Astrocyte (in vitro differentiated cells and primary cell): ENCODE data around the gene QRFP. TPM values are rescaled to one million over a fixed set of nuclear protein-coding genes. Genes with fewer than 3 reads are reported as not detected.

Source experiments
- DNase-seq: peaks from one replicate; pipeline ENCODE4 v3.0.0-alpha.2; 2010; ENCODE audit warnings: low read depth
- FAIRE-seq: peaks from 2 replicates; lab custom pipeline; 2011; peaks lifted over from hg19 to GRCh38; lab: Jason Lieb, UNC
- H2AFZ ChIP-seq: 2 replicates; pipeline ENCODE4 v1.6.0; 2012; ENCODE audit warnings: low read depth, low read length, inconsistent platforms
- H3K27ac ChIP-seq: 2 replicates; pipeline ENCODE4 v1.5.1; 2011; ENCODE audit warnings: low read depth, low read length, inconsistent platforms
- H3K27me3 ChIP-seq: 2 replicates; pipeline ENCODE4 v1.6.0; 2011; ENCODE audit warnings: low read length, inconsistent platforms; ENCODE audit not compliant: insufficient read depth
- H3K36me3 ChIP-seq: 2 replicates; pipeline ENCODE4 v1.5.1; 2011; ENCODE audit warnings: low read length, inconsistent platforms; ENCODE audit not compliant: insufficient read depth
- H3K4me1 ChIP-seq: 2 replicates; pipeline ENCODE4 v1.5.1; 2011; ENCODE audit warnings: low read length, inconsistent platforms; ENCODE audit not compliant: insufficient read depth
- H3K4me2 ChIP-seq: 2 replicates; pipeline ENCODE4 v1.6.0; 2012; ENCODE audit warnings: low read length, inconsistent platforms
- H3K4me3 ChIP-seq: 2 replicates; pipeline ENCODE4 v1.5.1; 2011; ENCODE audit warnings: low read depth, mild to moderate bottlenecking, low read length, inconsistent platforms; ENCODE audit not compliant: insufficient read depth
- H3K79me2 ChIP-seq: 2 replicates; pipeline ENCODE4 v1.6.0; 2012; ENCODE audit warnings: mild to moderate bottlenecking, low read length, inconsistent platforms; ENCODE audit not compliant: insufficient read depth
- H3K9ac ChIP-seq: 2 replicates; pipeline ENCODE4 v1.6.0; 2012; ENCODE audit warnings: mild to moderate bottlenecking, low read length, inconsistent platforms
- H3K9me3 ChIP-seq: 2 replicates; pipeline ENCODE4 v1.5.1; 2012; ENCODE audit warnings: low read depth, mild to moderate bottlenecking, low read length, inconsistent platforms; ENCODE audit not compliant: insufficient read depth
- H4K20me1 ChIP-seq: 2 replicates; pipeline ENCODE4 v1.6.0; 2012; ENCODE audit warnings: low read length, inconsistent platforms; ENCODE audit not compliant: insufficient read depth
- H3K27ac Mint-ChIP-seq: one replicate; pipeline ENCODE4 v1.8.0; 2021; ENCODE audit warnings: mild to moderate bottlenecking, mixed read lengths; ENCODE audit not compliant: unreplicated experiment
- H3K27me3 Mint-ChIP-seq: one replicate; pipeline ENCODE4 v1.8.0; 2021; ENCODE audit warnings: low read depth, mixed read lengths; ENCODE audit not compliant: unreplicated experiment
- H3K36me3 Mint-ChIP-seq: one replicate; pipeline ENCODE4 v1.8.0; 2021; ENCODE audit warnings: low read depth, mixed read lengths; ENCODE audit not compliant: unreplicated experiment
- H3K4me1 Mint-ChIP-seq: one replicate; pipeline ENCODE4 v1.8.0; 2021; ENCODE audit warnings: low read depth, mixed read lengths; ENCODE audit not compliant: unreplicated experiment
- H3K4me3 Mint-ChIP-seq: one replicate; pipeline ENCODE4 v1.8.0; 2021; ENCODE audit warnings: mild to moderate bottlenecking, moderate library complexity, mixed read lengths; ENCODE audit not compliant: unreplicated experiment
- H3K9me3 Mint-ChIP-seq: one replicate; pipeline ENCODE4 v1.8.0; 2021; ENCODE audit warnings: mild to moderate bottlenecking, mixed read lengths; ENCODE audit not compliant: unreplicated experiment
- EZH2 ChIP-seq: IDR thresholded peaks from 2 replicates; pipeline ENCODE4 v1.6.1; 2012; ENCODE audit warnings: mild to moderate bottlenecking, low read length, inconsistent platforms; ENCODE audit not compliant: insufficient read depth
- total RNA-seq: library from RNA; stranded (reverse); gene quantifications from 2 replicates; pipeline ENCODE4 v1.2.1, GENCODE V29; 2021
- TF ChIP-seq, protein P1 (sequence below): IDR thresholded peaks from 2 replicates; pipeline ENCODE4 v1.5.1; 2011; ENCODE audit warnings: low read depth, mild to moderate bottlenecking, inconsistent platforms, low read length, moderate library complexity; ENCODE audit not compliant: insufficient read depth

QRFP gene
- total RNA-seq, 1 donor from 2014 or later = not detected

DNA sequence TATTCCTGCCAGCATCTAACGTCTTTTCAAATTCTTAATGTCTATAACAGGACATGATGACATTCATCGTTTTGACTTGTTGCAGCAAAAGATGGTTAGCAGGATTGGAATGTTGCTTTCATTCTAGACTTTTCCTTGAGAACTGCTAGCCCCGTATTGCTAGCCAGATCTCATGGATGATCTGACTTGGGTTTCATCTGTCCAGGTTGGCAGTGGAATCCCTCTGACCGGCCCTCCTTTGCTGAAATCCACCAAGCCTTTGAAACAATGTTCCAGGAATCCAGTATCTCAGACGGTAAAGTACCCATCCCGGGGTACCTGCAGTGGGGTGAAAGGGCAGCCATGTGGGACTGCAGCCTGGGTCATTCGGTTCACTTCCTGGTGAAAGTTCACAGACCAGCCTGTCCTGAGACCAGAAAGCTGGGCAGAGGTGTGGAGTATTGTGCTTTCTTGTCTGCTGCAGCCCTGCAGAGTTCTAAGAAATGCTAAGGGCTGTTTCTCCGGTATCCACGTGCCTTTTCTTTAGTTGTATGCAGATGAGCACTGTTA is 16.7 kb downstream of the QRFP start:
- Mint-ChIP-seq H3K27me3 (no peaks in the 10 kb centered on the region), H3K27ac (peak overlapping the region; percentile 0), H3K4me1 (no peaks in the 10 kb centered on the region), H3K9me3 (no peaks in the 10 kb centered on the region), H3K4me3 (no peak overlapping the region), H3K36me3 (peaks cover 17% of the 10 kb centered on the region)
- Histone ChIP-seq H4K20me1 (peaks cover 80% of the 10 kb centered on the region), H2AFZ (no peak overlapping the region), H3K27ac (no peak overlapping the region), H3K4me3 (no peak overlapping the region), H3K9me3 (no peaks in the 10 kb centered on the region), H3K36me3 (peaks cover 66% of the 10 kb centered on the region), H3K9ac (no peak overlapping the region), H3K4me1 (no peaks in the 10 kb centered on the region), H3K79me2 (peaks cover 30% of the 10 kb centered on the region), H3K27me3 (no peaks in the 10 kb centered on the region), H3K4me2 (no peak overlapping the region)
- TF ChIP-seq EZH2 = no peak
- TF ChIP-seq, protein P1, sequence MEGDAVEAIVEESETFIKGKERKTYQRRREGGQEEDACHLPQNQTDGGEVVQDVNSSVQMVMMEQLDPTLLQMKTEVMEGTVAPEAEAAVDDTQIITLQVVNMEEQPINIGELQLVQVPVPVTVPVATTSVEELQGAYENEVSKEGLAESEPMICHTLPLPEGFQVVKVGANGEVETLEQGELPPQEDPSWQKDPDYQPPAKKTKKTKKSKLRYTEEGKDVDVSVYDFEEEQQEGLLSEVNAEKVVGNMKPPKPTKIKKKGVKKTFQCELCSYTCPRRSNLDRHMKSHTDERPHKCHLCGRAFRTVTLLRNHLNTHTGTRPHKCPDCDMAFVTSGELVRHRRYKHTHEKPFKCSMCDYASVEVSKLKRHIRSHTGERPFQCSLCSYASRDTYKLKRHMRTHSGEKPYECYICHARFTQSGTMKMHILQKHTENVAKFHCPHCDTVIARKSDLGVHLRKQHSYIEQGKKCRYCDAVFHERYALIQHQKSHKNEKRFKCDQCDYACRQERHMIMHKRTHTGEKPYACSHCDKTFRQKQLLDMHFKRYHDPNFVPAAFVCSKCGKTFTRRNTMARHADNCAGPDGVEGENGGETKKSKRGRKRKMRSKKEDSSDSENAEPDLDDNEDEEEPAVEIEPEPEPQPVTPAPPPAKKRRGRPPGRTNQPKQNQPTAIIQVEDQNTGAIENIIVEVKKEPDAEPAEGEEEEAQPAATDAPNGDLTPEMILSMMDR = no peak
- FAIRE-seq (no peak), DNase-seq (no peak)

- Histone ChIP-seq H4K20me1 (peaks cover 82% of the 10 kb centered on the region), H3K4me3 (no peak overlapping the region), H3K27me3 (no peaks in the 10 kb centered on the region), H3K4me1 (no peaks in the 10 kb centered on the region), H3K9ac (no peak overlapping the region), H3K36me3 (peaks cover 71% of the 10 kb centered on the region), H3K4me2 (no peak overlapping the region), H3K79me2 (peaks cover 40% of the 10 kb centered on the region), H3K27ac (no peak overlapping the region), H2AFZ (no peak overlapping the region), H3K9me3 (no peaks in the 10 kb centered on the region)
- Mint-ChIP-seq H3K4me1 (no peaks in the 10 kb centered on the region), H3K27ac (no peak overlapping the region), H3K4me3 (no peak overlapping the region), H3K27me3 (no peaks in the 10 kb centered on the region), H3K9me3 (no peaks in the 10 kb centered on the region), H3K36me3 (peaks cover 17% of the 10 kb centered on the region)
- DNase-seq = no peak
- TF ChIP-seq, protein P1 = no peak
- no peak for TF ChIP-seq EZH2
- FAIRE-seq = no peak
These were observed 18.3 kb downstream of the QRFP start for GRCh38 chr9:130878295-130878694.

DNA sequence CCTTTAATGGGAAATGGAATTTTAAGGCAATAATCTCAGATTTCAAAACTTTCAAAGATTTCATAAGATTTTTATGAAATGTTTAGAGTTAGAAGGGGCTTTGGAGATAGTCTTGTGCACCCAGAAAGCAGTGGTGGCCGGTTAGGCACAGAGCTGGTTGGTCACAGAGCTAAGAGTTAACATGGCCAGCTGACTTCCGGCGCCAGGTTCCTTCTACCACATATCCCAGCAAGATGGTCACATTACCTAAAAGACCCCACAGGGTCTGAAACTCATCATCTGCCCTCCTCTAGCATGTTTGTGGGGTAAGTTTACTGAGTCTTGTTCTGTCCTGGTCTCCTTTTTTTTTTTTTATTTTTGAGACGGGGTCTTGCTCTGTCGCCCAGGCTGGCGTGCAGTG is 19.3 kb downstream of the QRFP start:
- H3K4me1 ChIP-seq = no peaks in the 10 kb centered on the region
- DNase-seq (no peak), FAIRE-seq (no peak)
- H3K79me2 ChIP-seq = peaks cover 50% of the 10 kb centered on the region
- H3K36me3 ChIP-seq = peaks cover 77% of the 10 kb centered on the region
- H3K9me3 ChIP-seq = no peaks in the 10 kb centered on the region
- no peak overlapping the region for H2AFZ ChIP-seq
- no peaks in the 10 kb centered on the region for H3K27me3 ChIP-seq
- H3K4me3 Mint-ChIP-seq = no peak overlapping the region
- H3K36me3 Mint-ChIP-seq = peaks cover 21% of the 10 kb centered on the region
- no peak overlapping the region for H3K27ac Mint-ChIP-seq
- H3K27ac ChIP-seq = no peak overlapping the region
- H3K4me1 Mint-ChIP-seq = no peaks in the 10 kb centered on the region
- no peaks in the 10 kb centered on the region for H3K27me3 Mint-ChIP-seq
- H4K20me1 ChIP-seq = peaks cover 84% of the 10 kb centered on the region
- H3K9ac ChIP-seq = no peak overlapping the region
- no peak overlapping the region for H3K4me3 ChIP-seq
- H3K9me3 Mint-ChIP-seq = no peaks in the 10 kb centered on the region
- TF ChIP-seq, protein P1 = no peak
- TF ChIP-seq EZH2 = no peak
- no peak overlapping the region for H3K4me2 ChIP-seq
